Neutrophil (primary cell): ENCODE results near the gene C11orf54.

ENCODE experiments used
- H3K27ac ChIP-seq: fragments of 200-600 bp; sonication (generic); 2 replicates; pipeline ENCODE4 v1.5.1; 2016; ENCODE audit warnings: mild to moderate bottlenecking, moderate library complexity
- H3K27me3 ChIP-seq: fragments of 200-600 bp; sonication (generic); 2 replicates; pipeline ENCODE4 v1.6.0; 2016; ENCODE audit warnings: mild to moderate bottlenecking
- H3K36me3 ChIP-seq: fragments of 200-600 bp; sonication (generic); 2 replicates; pipeline ENCODE4 v1.5.1; 2017
- H3K4me1 ChIP-seq, 2 experiments: fragments of 200-600 bp in 1 of 2; sonication (generic) in 1 of 2; 1 replicate in 1 of 2; 2 replicates in 1 of 2; pipeline versions ENCODE4 v1.5.1 to v1.6.1; 2013 to 2016; ENCODE audit warnings: low read depth in 1 of 2, low read length in 1 of 2, mild to moderate bottlenecking in 1 of 2, moderate library complexity in 1 of 2; ENCODE audit not compliant: control insufficient read depth in 1 of 2, insufficient read depth in 1 of 2
- H3K4me3 ChIP-seq, 2 experiments: fragments of 200-600 bp in 1 of 2; sonication (generic) in 1 of 2; 1 replicate in 1 of 2; 2 replicates in 1 of 2; pipeline ENCODE4 v1.5.1; 2013 to 2016; ENCODE audit warnings: low read depth in 1 of 2, low read length in 1 of 2, mild to moderate bottlenecking in 1 of 2, moderate library complexity in 1 of 2
- H3K9me3 ChIP-seq: fragments of 200-600 bp; sonication (generic); 2 replicates; pipeline ENCODE4 v1.5.1; 2016
- CTCF ChIP-seq: fragments of 200-600 bp; sonication (generic); IDR thresholded peaks from 2 replicates; pipeline ENCODE4 v1.5.1; 2016; ENCODE audit warnings: antibody characterized with exemption

Gene C11orf54

GRCh38 chr11:93734427-93735222, 6.8 kb upstream of the C11orf54 start:
- no peaks in the 10 kb centered on the region for H3K9me3 ChIP-seq
- peak overlapping the region; percentile 1 for H3K27ac ChIP-seq
- H3K27me3 ChIP-seq: no peaks in the 10 kb centered on the region
- H3K36me3 ChIP-seq: peaks cover 95% of the 10 kb centered on the region
- H3K4me1 ChIP-seq: peaks cover 14 to 24% of the 10 kb centered on the region in 2 experiments
- H3K4me3 ChIP-seq: no peak overlapping the region
- no peak for TF ChIP-seq CTCF

- peaks cover 85% of the 10 kb centered on the region for H3K36me3 ChIP-seq
- no peak for TF ChIP-seq CTCF
- H3K4me3 ChIP-seq: no peak overlapping the region
- no peak overlapping the region for H3K27ac ChIP-seq
- H3K9me3 ChIP-seq: no peaks in the 10 kb centered on the region
- H3K4me1 ChIP-seq: peaks cover 25 to 34% of the 10 kb centered on the region in 2 experiments
- no peaks in the 10 kb centered on the region for H3K27me3 ChIP-seq
Measured at GRCh38 chr11:93735627-93736026, 5.8 kb upstream of the C11orf54 start.

GRCh38 chr11:93736129-93736528, 5.3 kb upstream of the C11orf54 start:
- no peaks in the 10 kb centered on the region for H3K9me3 ChIP-seq
- H3K4me3 ChIP-seq: no peak overlapping the region
- H3K36me3 ChIP-seq: peaks cover 80% of the 10 kb centered on the region
- H3K27me3 ChIP-seq: no peaks in the 10 kb centered on the region
- no peak for TF ChIP-seq CTCF
- H3K27ac ChIP-seq: peak overlapping the region; percentile 13
- H3K4me1 ChIP-seq: peaks cover 28 to 34% of the 10 kb centered on the region in 2 experiments

GRCh38 chr11:93737904-93738612, 3.4 kb upstream of the C11orf54 start:
- Histone ChIP-seq H3K27ac (no peak overlapping the region), H3K4me3 (no peak overlapping the region), H3K4me1 (peaks cover 38 to 39% of the 10 kb centered on the region in 2 experiments), H3K27me3 (no peaks in the 10 kb centered on the region), H3K36me3 (peaks cover 62% of the 10 kb centered on the region), H3K9me3 (no peaks in the 10 kb centered on the region)
- TF ChIP-seq CTCF: no peak

GRCh38 chr11:93738647-93739081, 2.8 kb upstream of the C11orf54 start:
- H3K4me3 ChIP-seq: no peak overlapping the region
- H3K36me3 ChIP-seq: peaks cover 62% of the 10 kb centered on the region
- H3K9me3 ChIP-seq: no peaks in the 10 kb centered on the region
- TF ChIP-seq CTCF: no peak
- no peaks in the 10 kb centered on the region for H3K27me3 ChIP-seq
- peaks cover 32 to 38% of the 10 kb centered on the region in 2 experiments for H3K4me1 ChIP-seq
- no peak overlapping the region for H3K27ac ChIP-seq
